Mesenchymal stem cell (in vitro differentiated cells and primary cell): ENCODE results near the gene HDAC7.

Source experiments
- DNase-seq: peaks from one replicate; pipeline ENCODE4 v3.0.0-alpha.2; 2013
- H2AFZ ChIP-seq: one replicate; pipeline ENCODE4 v1.6.1; 2013; ENCODE audit warnings: low read depth, mild to moderate bottlenecking, control low read depth, inconsistent platforms, low read length, moderate library complexity
- H2AK5ac ChIP-seq: 2 replicates; pipeline ENCODE4 v1.6.1; 2013; ENCODE audit warnings: low read length, moderate library complexity, mild to moderate bottlenecking, inconsistent platforms; ENCODE audit not compliant: severe bottlenecking
- H2BK120ac ChIP-seq: one replicate; pipeline ENCODE4 v1.6.1; 2013; ENCODE audit warnings: low read depth, mild to moderate bottlenecking, inconsistent platforms, low read length, moderate library complexity
- H2BK12ac ChIP-seq, 2 experiments: one replicate each; pipeline ENCODE4 v1.6.1; 2013; ENCODE audit warnings: inconsistent platforms in 2 of 2, low read length in 2 of 2, mild to moderate bottlenecking in 2 of 2, moderate library complexity in 2 of 2, control low read depth in 1 of 2
- H2BK15ac ChIP-seq: one replicate; pipeline ENCODE4 v1.6.1; 2013; ENCODE audit warnings: mild to moderate bottlenecking, low read depth, inconsistent platforms; ENCODE audit not compliant: poor library complexity, severe bottlenecking
- H2BK5ac ChIP-seq: 2 replicates; pipeline ENCODE4 v1.6.1; 2013; ENCODE audit warnings: low read depth, mild to moderate bottlenecking, low read length, control low read depth, inconsistent platforms; ENCODE audit not compliant: poor library complexity, severe bottlenecking
- H3K14ac ChIP-seq, 2 experiments: one replicate each; pipeline ENCODE4 v1.6.1; 2013; ENCODE audit warnings: inconsistent platforms in 2 of 2, low read length in 2 of 2, control low read depth in 1 of 2, mild to moderate bottlenecking in 1 of 2, moderate library complexity in 1 of 2
- H3K18ac ChIP-seq, 2 experiments: one replicate each; pipeline ENCODE4 v1.6.1; 2013; ENCODE audit warnings: inconsistent platforms in 2 of 2, low read length in 2 of 2, control low read depth in 1 of 2, low read depth in 1 of 2, mild to moderate bottlenecking in 1 of 2
- H3K23ac ChIP-seq, 2 experiments: one replicate each; pipeline ENCODE4 v1.6.1; 2013; ENCODE audit warnings: inconsistent platforms in 2 of 2, low read length in 2 of 2, mild to moderate bottlenecking in 2 of 2, moderate library complexity in 2 of 2, control low read depth in 1 of 2
- H3K27ac ChIP-seq: 2 replicates; pipeline ENCODE4 v1.5.1; 2013; ENCODE audit warnings: mild to moderate bottlenecking, moderate library complexity, low read length, control low read depth, inconsistent platforms; ENCODE audit not compliant: poor library complexity, severe bottlenecking
- H3K27me3 ChIP-seq, 2 experiments: 2 replicates each; pipeline versions ENCODE4 v1.6.1 to v1.7.0; 2013; ENCODE audit warnings: low read length in 2 of 2, mild to moderate bottlenecking in 2 of 2, moderate library complexity in 2 of 2, control low read depth in 1 of 2, inconsistent platforms in 1 of 2; ENCODE audit not compliant: control insufficient read depth in 1 of 2, insufficient read depth in 1 of 2
- H3K36me3 ChIP-seq, 2 experiments: 2 replicates each; pipeline versions ENCODE4 v1.6.1 to v1.7.0; 2013; ENCODE audit warnings: low read length in 2 of 2, control low read depth in 1 of 2, inconsistent platforms in 1 of 2, low read depth in 1 of 2, mild to moderate bottlenecking in 1 of 2; ENCODE audit not compliant: insufficient read depth in 2 of 2, control insufficient read depth in 1 of 2
- H3K4ac ChIP-seq, 2 experiments: one replicate each; pipeline ENCODE4 v1.6.1; 2013; ENCODE audit warnings: inconsistent platforms in 2 of 2, low read length in 2 of 2, mild to moderate bottlenecking in 2 of 2, moderate library complexity in 2 of 2, control low read depth in 1 of 2, low read depth in 1 of 2
- H3K4me1 ChIP-seq: 2 replicates; pipeline ENCODE4 v1.6.1; 2013; ENCODE audit warnings: low read depth, low read length, control low read depth; ENCODE audit not compliant: control insufficient read depth, insufficient read depth
- H3K4me2 ChIP-seq: 2 replicates; pipeline ENCODE4 v1.6.1; 2013; ENCODE audit warnings: low read length, mild to moderate bottlenecking, inconsistent platforms; ENCODE audit not compliant: poor library complexity, severe bottlenecking
- H3K4me3 ChIP-seq, 2 experiments: 2 replicates each; pipeline versions ENCODE4 v1.5.1 to v1.7.0; 2013; ENCODE audit warnings: low read length in 2 of 2, mild to moderate bottlenecking in 2 of 2, control low read depth in 1 of 2, low read depth in 1 of 2; ENCODE audit not compliant: insufficient read depth in 1 of 2
- H3K79me1 ChIP-seq: replicated peaks from 2 replicates; pipeline ENCODE4 v1.6.1; 2013; ENCODE audit warnings: mild to moderate bottlenecking, control low read depth, low read length, inconsistent platforms; ENCODE audit not compliant: poor library complexity, severe bottlenecking
- H3K9ac ChIP-seq: 2 replicates; pipeline ENCODE4 v1.7.0; 2013; ENCODE audit warnings: mild to moderate bottlenecking, low read length, moderate library complexity
- H3K9me3 ChIP-seq: 2 replicates; pipeline ENCODE4 v1.7.0; 2013; ENCODE audit warnings: mild to moderate bottlenecking, low read length; ENCODE audit not compliant: control insufficient read depth
- H4K8ac ChIP-seq: one replicate; pipeline ENCODE4 v1.6.1; 2013; ENCODE audit warnings: inconsistent platforms, mild to moderate bottlenecking, low read length, moderate library complexity
- H4K91ac ChIP-seq: one replicate; pipeline ENCODE4 v1.6.1; 2013; ENCODE audit warnings: mild to moderate bottlenecking, low read length, inconsistent platforms
- WGBS: methylation state at CpG from one replicate; pipeline ENCODE4 v1.1.7; 2013; ENCODE audit warnings: mixed read lengths; 5-methylcytosine and 5-hydroxymethylcytosine counted together

HDAC7 gene

GRCh38 chr12:47834199-47834903, 14.6 kb upstream of the HDAC7 start:
- Histone ChIP-seq H3K14ac (peak overlapping the region in 1 of 2 experiments; percentile 19), H3K79me1 (no peaks in the 10 kb centered on the region), H3K27me3 (no peaks in the 10 kb centered on the region), H3K4me3 (no peak overlapping the region), H2AK5ac (peak overlapping the region; percentile 26), H2AFZ (no peak overlapping the region), H3K4ac (no peak overlapping the region), H2BK12ac (peak overlapping the region in 1 of 2 experiments; percentile 26), H3K23ac (peak overlapping the region in 1 of 2 experiments; percentile 56), H3K9me3 (no peaks in the 10 kb centered on the region), H3K36me3 (no peaks in the 10 kb centered on the region), H4K91ac (no peak overlapping the region), H2BK120ac (no peak overlapping the region), H4K8ac (no peak overlapping the region), H2BK15ac (no peak overlapping the region), H3K9ac (no peak overlapping the region), H2BK5ac (no peak overlapping the region), H3K27ac (no peak overlapping the region), H3K4me1 (peaks cover 9% of the 10 kb centered on the region), H3K4me2 (no peak overlapping the region), H3K18ac (no peak overlapping the region)
- WGBS, result 95% methylated on average over 6 of the region's 8 CpGs
- DNase-seq, result no peak

GRCh38 chr12:47833591-47834012, 13.9 kb upstream of the HDAC7 start:
- no peak overlapping the region for H3K4ac ChIP-seq
- H3K18ac ChIP-seq, result no peak overlapping the region
- peaks cover 15% of the 10 kb centered on the region for H3K4me1 ChIP-seq
- no peaks in the 10 kb centered on the region for H3K27me3 ChIP-seq
- no peak overlapping the region for H2BK5ac ChIP-seq
- H2BK120ac ChIP-seq, result no peak overlapping the region
- 93% methylated on average over 12 of the region's 12 CpGs for WGBS
- H3K4me3 ChIP-seq, result no peak overlapping the region
- H3K27ac ChIP-seq, result no peak overlapping the region
- H2BK15ac ChIP-seq, result no peak overlapping the region
- no peaks in the 10 kb centered on the region for H3K79me1 ChIP-seq
- no peak overlapping the region for H3K4me2 ChIP-seq
- no peak overlapping the region for H3K23ac ChIP-seq
- H3K14ac ChIP-seq, result no peak overlapping the region
- no peak overlapping the region for H3K9ac ChIP-seq
- no peaks in the 10 kb centered on the region for H3K9me3 ChIP-seq
- H4K91ac ChIP-seq, result no peak overlapping the region
- H2BK12ac ChIP-seq, result no peak overlapping the region
- H4K8ac ChIP-seq, result no peak overlapping the region
- H2AFZ ChIP-seq, result no peak overlapping the region
- DNase-seq, result no peak
- no peaks in the 10 kb centered on the region for H3K36me3 ChIP-seq
- H2AK5ac ChIP-seq, result peak overlapping the region; percentile 33

GRCh38 chr12:47832263-47832933, 12.7 kb upstream of the HDAC7 start:
- WGBS, result 90% methylated on average over 13 of the region's 13 CpGs
- Histone ChIP-seq H4K8ac (no peak overlapping the region), H3K27me3 (no peaks in the 10 kb centered on the region), H3K4me1 (peaks cover 16% of the 10 kb centered on the region), H2BK15ac (peak overlapping the region; percentile 75), H3K79me1 (no peaks in the 10 kb centered on the region), H3K23ac (no peak overlapping the region), H4K91ac (no peak overlapping the region), H2AK5ac (no peak overlapping the region), H3K4me3 (no peak overlapping the region), H2BK120ac (no peak overlapping the region), H3K27ac (no peak overlapping the region), H2BK5ac (no peak overlapping the region), H3K9me3 (no peaks in the 10 kb centered on the region), H3K4ac (no peak overlapping the region), H2AFZ (no peak overlapping the region), H3K18ac (no peak overlapping the region), H2BK12ac (peak overlapping the region in 1 of 2 experiments; percentile 39), H3K4me2 (no peak overlapping the region), H3K36me3 (no peaks in the 10 kb centered on the region), H3K14ac (no peak overlapping the region), H3K9ac (no peak overlapping the region)
- DNase-seq, result no peak

GRCh38 chr12:47829584-47829983, 9.9 kb upstream of the HDAC7 start:
- 51% methylated on average over 2 of the region's 4 CpGs for WGBS
- H3K14ac ChIP-seq, result no peak overlapping the region
- H3K9me3 ChIP-seq, result no peaks in the 10 kb centered on the region
- peak overlapping the region in 1 of 2 experiments; percentile 56 for H2BK12ac ChIP-seq
- peaks cover 27% of the 10 kb centered on the region for H3K4me1 ChIP-seq
- no peak overlapping the region for H3K4ac ChIP-seq
- H4K8ac ChIP-seq, result no peak overlapping the region
- DNase-seq, result no peak
- no peak overlapping the region for H3K4me2 ChIP-seq
- no peak overlapping the region for H3K23ac ChIP-seq
- no peak overlapping the region for H2AK5ac ChIP-seq
- H3K9ac ChIP-seq, result peak overlapping the region; percentile 75
- no peak overlapping the region for H2BK5ac ChIP-seq
- H2AFZ ChIP-seq, result no peak overlapping the region
- no peaks in the 10 kb centered on the region for H3K27me3 ChIP-seq
- no peak overlapping the region for H2BK120ac ChIP-seq
- no peaks in the 10 kb centered on the region for H3K36me3 ChIP-seq
- no peaks in the 10 kb centered on the region for H3K79me1 ChIP-seq
- H3K4me3 ChIP-seq, result no peak overlapping the region
- H3K27ac ChIP-seq, result no peak overlapping the region
- peak overlapping the region in 1 of 2 experiments; percentile 0 for H3K18ac ChIP-seq
- H2BK15ac ChIP-seq, result no peak overlapping the region
- H4K91ac ChIP-seq, result no peak overlapping the region
